GM12878 (cell line): ENCODE results near the gene INSRR.
A peak's percentile ranks its signal among the peaks of the same experiment; 100 is the strongest.

ENCODE experiments used
- ATF3 ChIP-seq: IDR thresholded peaks from 2 replicates; pipeline ENCODE4 v1.6.1; 2011; ENCODE audit warnings: low read depth, mild to moderate bottlenecking, low read length, moderate library complexity, borderline replicate concordance; ENCODE audit errors: extremely low read depth
- CTCF ChIP-seq, 3 experiments: IDR thresholded peaks in 2 of 3; conservative IDR thresholded peaks in 1 of 3; 2 replicates each; pipeline ENCODE4 v1.5.1; 2011; ENCODE audit warnings: low read depth in 3 of 3, low read length in 3 of 3, mild to moderate bottlenecking in 3 of 3, control low read depth in 2 of 3, moderate library complexity in 2 of 3, inconsistent platforms in 1 of 3, mixed read lengths in 1 of 3; ENCODE audit not compliant: control insufficient read depth in 2 of 3, insufficient read depth in 1 of 3; ENCODE audit errors: extremely low read depth in 1 of 3
- EZH2 ChIP-seq: IDR thresholded peaks from 2 replicates; pipeline ENCODE4 v1.6.1; 2012; ENCODE audit warnings: low read depth, mild to moderate bottlenecking, control low read depth, inconsistent platforms, low read length, borderline replicate concordance; ENCODE audit not compliant: control insufficient read depth
- FOXM1 ChIP-seq: IDR thresholded peaks from 2 replicates; pipeline ENCODE4 v1.6.1; 2012; ENCODE audit warnings: low read depth, mild to moderate bottlenecking, inconsistent platforms, low read length, moderate library complexity
- HCFC1 ChIP-seq: fragments of 150-350 bp; IDR thresholded peaks from 2 replicates; pipeline ENCODE4 v1.6.1; 2014; ENCODE audit warnings: low read length
- JUNB ChIP-seq: IDR thresholded peaks from 2 replicates; pipeline ENCODE4 v1.6.1; 2016; ENCODE audit warnings: antibody characterized with exemption, mild to moderate bottlenecking
- NRF1 ChIP-seq: conservative IDR thresholded peaks from 2 replicates; pipeline ENCODE4 v1.6.1; 2011; ENCODE audit warnings: mild to moderate bottlenecking, low read depth, low read length, improper control_type of control experiment
- USF1 ChIP-seq: IDR thresholded peaks from 2 replicates; pipeline ENCODE4 v1.6.1; 2011; ENCODE audit warnings: borderline replicate concordance, low read depth, mild to moderate bottlenecking, moderate library complexity, mixed read lengths, low read length; ENCODE audit not compliant: insufficient read depth; ENCODE audit errors: extremely low read length
- USF2 ChIP-seq: IDR thresholded peaks from 2 replicates; pipeline ENCODE4 v1.6.1; 2011; ENCODE audit warnings: low read depth, low read length, improper control_type of control experiment, borderline replicate concordance

GRCh38 chr1:156889802-156890580 is 31.1 kb upstream of the INSRR start:
- peak; percentile 79 to 92 (median 84) for TF ChIP-seq CTCF (IDR thresholded peaks at IDR 0.05 in 2 of 3, conservative IDR thresholded peaks at IDR 0.05 in 1 of 3; ENCODE audit: control insufficient read depth in 2 of 3, extremely low read depth in 1 of 3, insufficient read depth in 1 of 3, low read depth in 3 of 3, low read length in 3 of 3)
- no peak for TF ChIP-seq EZH2
- no peak for TF ChIP-seq NRF1
- TF ChIP-seq ATF3, result no peak
- TF ChIP-seq USF2, result no peak; the same call in 1 of the 2 replicates
- no peak for TF ChIP-seq JUNB
- no peak for TF ChIP-seq FOXM1
- no peak for TF ChIP-seq USF1
- peak; percentile 35; the same call in 1 of the 2 replicates for TF ChIP-seq HCFC1
